ENCODE measurements around the gene PLSCR1.

The PLSCR1 gene

GRCh38 chr3:146493761-146494160 is 50.6 kb downstream of the PLSCR1 start (continued):
- TF ChIP-seq, protein P1, sequence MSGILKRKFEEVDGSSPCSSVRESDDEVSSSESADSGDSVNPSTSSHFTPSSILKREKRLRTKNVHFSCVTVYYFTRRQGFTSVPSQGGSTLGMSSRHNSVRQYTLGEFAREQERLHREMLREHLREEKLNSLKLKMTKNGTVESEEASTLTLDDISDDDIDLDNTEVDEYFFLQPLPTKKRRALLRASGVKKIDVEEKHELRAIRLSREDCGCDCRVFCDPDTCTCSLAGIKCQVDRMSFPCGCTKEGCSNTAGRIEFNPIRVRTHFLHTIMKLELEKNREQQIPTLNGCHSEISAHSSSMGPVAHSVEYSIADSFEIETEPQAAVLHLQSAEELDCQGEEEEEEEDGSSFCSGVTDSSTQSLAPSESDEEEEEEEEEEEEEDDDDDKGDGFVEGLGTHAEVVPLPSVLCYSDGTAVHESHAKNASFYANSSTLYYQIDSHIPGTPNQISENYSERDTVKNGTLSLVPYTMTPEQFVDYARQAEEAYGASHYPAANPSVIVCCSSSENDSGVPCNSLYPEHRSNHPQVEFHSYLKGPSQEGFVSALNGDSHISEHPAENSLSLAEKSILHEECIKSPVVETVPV (CRISPR knock-in tag; IDR thresholded peaks at IDR 0.05) = no peak
- no peak for TF ChIP-seq CSDC2 (CRISPR knock-in tag; IDR thresholded peaks at IDR 0.05)
- no peak for TF ChIP-seq GLIS3 (CRISPR knock-in tag; IDR thresholded peaks at IDR 0.05)

GRCh38 chr3:146493221-146493620 is 51.2 kb downstream of the PLSCR1 start:
- no peak for TF ChIP-seq ZC3H10 (CRISPR knock-in tag; IDR thresholded peaks at IDR 0.05)
- no peak for TF ChIP-seq PATZ1 (CRISPR knock-in tag; IDR thresholded peaks at IDR 0.05; ENCODE audit: borderline replicate concordance)
- TF ChIP-seq, protein P2, sequence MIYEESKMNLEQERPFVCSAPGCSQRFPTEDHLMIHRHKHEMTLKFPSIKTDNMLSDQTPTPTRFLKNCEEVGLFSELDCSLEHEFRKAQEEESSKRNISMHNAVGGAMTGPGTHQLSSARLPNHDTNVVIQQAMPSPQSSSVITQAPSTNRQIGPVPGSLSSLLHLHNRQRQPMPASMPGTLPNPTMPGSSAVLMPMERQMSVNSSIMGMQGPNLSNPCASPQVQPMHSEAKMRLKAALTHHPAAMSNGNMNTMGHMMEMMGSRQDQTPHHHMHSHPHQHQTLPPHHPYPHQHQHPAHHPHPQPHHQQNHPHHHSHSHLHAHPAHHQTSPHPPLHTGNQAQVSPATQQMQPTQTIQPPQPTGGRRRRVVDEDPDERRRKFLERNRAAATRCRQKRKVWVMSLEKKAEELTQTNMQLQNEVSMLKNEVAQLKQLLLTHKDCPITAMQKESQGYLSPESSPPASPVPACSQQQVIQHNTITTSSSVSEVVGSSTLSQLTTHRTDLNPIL (CRISPR knock-in tag; IDR thresholded peaks at IDR 0.05; ENCODE audit: low read depth) = no peak
- TF ChIP-seq, protein P3, sequence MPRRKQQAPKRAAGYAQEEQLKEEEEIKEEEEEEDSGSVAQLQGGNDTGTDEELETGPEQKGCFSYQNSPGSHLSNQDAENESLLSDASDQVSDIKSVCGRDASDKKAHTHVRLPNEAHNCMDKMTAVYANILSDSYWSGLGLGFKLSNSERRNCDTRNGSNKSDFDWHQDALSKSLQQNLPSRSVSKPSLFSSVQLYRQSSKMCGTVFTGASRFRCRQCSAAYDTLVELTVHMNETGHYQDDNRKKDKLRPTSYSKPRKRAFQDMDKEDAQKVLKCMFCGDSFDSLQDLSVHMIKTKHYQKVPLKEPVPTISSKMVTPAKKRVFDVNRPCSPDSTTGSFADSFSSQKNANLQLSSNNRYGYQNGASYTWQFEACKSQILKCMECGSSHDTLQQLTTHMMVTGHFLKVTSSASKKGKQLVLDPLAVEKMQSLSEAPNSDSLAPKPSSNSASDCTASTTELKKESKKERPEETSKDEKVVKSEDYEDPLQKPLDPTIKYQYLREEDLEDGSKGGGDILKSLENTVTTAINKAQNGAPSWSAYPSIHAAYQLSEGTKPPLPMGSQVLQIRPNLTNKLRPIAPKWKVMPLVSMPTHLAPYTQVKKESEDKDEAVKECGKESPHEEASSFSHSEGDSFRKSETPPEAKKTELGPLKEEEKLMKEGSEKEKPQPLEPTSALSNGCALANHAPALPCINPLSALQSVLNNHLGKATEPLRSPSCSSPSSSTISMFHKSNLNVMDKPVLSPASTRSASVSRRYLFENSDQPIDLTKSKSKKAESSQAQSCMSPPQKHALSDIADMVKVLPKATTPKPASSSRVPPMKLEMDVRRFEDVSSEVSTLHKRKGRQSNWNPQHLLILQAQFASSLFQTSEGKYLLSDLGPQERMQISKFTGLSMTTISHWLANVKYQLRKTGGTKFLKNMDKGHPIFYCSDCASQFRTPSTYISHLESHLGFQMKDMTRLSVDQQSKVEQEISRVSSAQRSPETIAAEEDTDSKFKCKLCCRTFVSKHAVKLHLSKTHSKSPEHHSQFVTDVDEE (CRISPR knock-in tag; IDR thresholded peaks at IDR 0.05) = no peak
- TF ChIP-seq ARNTL (CRISPR knock-in tag; IDR thresholded peaks at IDR 0.05; ENCODE audit: borderline replicate concordance, low read depth) = no peak
- TF ChIP-seq ZNF565 (CRISPR knock-in tag; conservative IDR thresholded peaks at IDR 0.05; ENCODE audit: low read depth) = no peak
- no peak for TF ChIP-seq OSR1 (CRISPR knock-in tag; IDR thresholded peaks at IDR 0.05)
- no peak for TF ChIP-seq SNAI2 (CRISPR knock-in tag; IDR thresholded peaks at IDR 0.05)
- TF ChIP-seq, protein P1 (CRISPR knock-in tag; IDR thresholded peaks at IDR 0.05) = no peak
- no peak for TF ChIP-seq ZFP30 (CRISPR knock-in tag; IDR thresholded peaks at IDR 0.05)
- TF ChIP-seq ZFP3 (CRISPR knock-in tag; IDR thresholded peaks at IDR 0.05) = no peak
- no peak for TF ChIP-seq BACH2 (CRISPR knock-in tag; IDR thresholded peaks at IDR 0.05; ENCODE audit: borderline replicate concordance)
- no peak for TF ChIP-seq PPARA (CRISPR knock-in tag; IDR thresholded peaks at IDR 0.05; ENCODE audit: borderline replicate concordance)
- TF ChIP-seq, protein P4, sequence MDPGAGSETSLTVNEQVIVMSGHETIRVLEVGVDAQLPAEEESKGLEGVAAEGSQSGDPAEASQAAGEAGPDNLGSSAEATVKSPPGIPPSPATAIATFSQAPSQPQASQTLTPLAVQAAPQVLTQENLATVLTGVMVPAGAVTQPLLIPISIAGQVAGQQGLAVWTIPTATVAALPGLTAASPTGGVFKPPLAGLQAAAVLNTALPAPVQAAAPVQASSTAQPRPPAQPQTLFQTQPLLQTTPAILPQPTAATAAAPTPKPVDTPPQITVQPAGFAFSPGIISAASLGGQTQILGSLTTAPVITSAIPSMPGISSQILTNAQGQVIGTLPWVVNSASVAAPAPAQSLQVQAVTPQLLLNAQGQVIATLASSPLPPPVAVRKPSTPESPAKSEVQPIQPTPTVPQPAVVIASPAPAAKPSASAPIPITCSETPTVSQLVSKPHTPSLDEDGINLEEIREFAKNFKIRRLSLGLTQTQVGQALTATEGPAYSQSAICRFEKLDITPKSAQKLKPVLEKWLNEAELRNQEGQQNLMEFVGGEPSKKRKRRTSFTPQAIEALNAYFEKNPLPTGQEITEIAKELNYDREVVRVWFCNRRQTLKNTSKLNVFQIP (CRISPR knock-in tag; IDR thresholded peaks at IDR 0.05; ENCODE audit: borderline replicate concordance, low read depth) = no peak
- TF ChIP-seq ESRRG (CRISPR knock-in tag; IDR thresholded peaks at IDR 0.05) = no peak
- TF ChIP-seq RARB (CRISPR knock-in tag; IDR thresholded peaks at IDR 0.05) = no peak
- TF ChIP-seq TCF4 (CRISPR knock-in tag; IDR thresholded peaks at IDR 0.05; ENCODE audit: borderline replicate concordance) = no peak
- TF ChIP-seq CSDC2 (CRISPR knock-in tag; IDR thresholded peaks at IDR 0.05) = no peak
- no peak for TF ChIP-seq ZNF8 (CRISPR knock-in tag; IDR thresholded peaks at IDR 0.05)
- no peak for ATAC-seq

DNA sequence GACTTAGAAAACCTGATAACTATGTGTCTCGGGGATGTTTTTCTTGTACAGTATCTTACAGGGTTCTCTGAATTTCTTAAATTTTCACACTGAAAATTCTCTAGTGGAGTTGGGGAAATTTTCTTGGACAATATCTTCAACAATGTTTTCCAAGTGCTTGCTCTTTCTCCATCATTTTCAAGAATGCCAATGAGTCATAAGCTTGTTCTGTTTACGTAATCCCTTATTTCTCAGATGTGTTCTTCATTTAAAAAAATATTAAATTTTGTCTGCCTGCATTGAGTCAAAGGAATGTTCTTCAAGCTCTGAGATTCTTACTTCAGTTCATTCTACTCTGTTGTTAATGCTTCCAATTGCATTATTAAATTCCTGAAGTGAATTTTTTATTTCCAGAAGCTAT is 53.1 kb downstream of the PLSCR1 start:
- ATAC-seq = no peak
- TF ChIP-seq ARNTL (CRISPR knock-in tag; IDR thresholded peaks at IDR 0.05; ENCODE audit: borderline replicate concordance, low read depth) = no peak
- TF ChIP-seq GLIS3 (CRISPR knock-in tag; IDR thresholded peaks at IDR 0.05) = no peak
